22Rv1 (cell line): Measurements from ENCODE around the gene PIP5KL1.
A peak's percentile ranks its signal among the peaks of the same experiment; 100 is the strongest.

ENCODE experiments used
- H3K27ac ChIP-seq: fragments of 450-650 bp; 2 replicates; pipeline ENCODE4 v1.5.1; 2017
- CTCF ChIP-seq: fragments of 450-650 bp; IDR thresholded peaks from 2 replicates; pipeline ENCODE4 v1.5.1; 2017; ENCODE audit warnings: mild to moderate bottlenecking
- ZFX ChIP-seq: fragments of 450-650 bp; IDR thresholded peaks from 2 replicates; pipeline ENCODE4 v1.6.1; 2017; ENCODE audit warnings: antibody characterized with exemption, borderline replicate concordance

PIP5KL1 gene

GRCh38 chr9:127927201-127927987 lies 3.2 kb downstream of the PIP5KL1 start:
- H3K27ac ChIP-seq, result peak overlapping the region; percentile 31; the same call in 1 of the 2 replicates
- TF ChIP-seq ZFX (no peak), CTCF (no peak)

- no peak overlapping the region for H3K27ac ChIP-seq
Observed at GRCh38 chr9:127926906-127927200, 3.7 kb downstream of the PIP5KL1 start.

DNA sequence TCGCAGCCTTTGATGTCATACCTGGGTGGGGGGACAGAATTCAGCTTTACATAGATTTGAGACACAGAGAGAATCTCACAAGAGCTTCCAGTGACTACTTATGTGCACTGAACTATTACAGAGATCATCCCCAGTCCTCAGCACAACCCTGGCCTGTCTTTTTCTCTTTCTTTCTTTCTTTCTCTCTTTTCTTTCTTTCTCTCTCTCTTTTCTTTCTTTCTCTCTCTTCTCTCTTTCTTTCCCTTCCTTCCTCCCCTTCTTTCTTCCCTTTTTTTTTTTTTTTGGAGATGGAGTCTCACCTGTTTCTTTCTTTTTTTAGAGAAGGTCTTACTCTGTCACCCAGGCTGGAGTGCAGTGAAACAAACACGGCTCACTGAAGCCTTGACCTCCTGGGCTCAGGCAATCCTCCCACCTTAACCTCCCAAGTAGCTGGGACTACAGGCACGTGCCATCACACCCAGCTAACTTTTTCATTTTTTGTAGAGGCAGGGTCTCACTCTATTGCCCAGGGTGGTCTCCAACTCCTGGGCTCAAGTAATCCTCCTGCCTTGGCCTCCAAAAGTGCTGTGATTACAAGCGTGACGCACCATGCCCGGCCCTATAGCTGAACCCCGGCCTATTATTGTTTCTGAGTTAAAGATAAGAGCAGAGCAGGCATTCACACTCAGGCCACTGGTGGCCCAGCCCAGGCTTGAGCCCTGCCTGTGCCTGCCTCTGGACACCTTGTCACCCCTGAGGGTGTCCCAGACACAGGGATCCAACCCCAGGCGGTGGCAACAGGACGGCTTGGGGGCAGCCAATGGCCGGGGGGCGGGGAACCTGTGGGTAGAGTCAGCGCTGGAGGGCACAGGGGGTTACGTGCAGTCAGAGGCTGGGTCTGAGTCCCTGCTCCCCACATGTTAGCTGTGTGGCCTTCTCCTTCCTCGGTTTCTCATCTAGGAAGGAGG lies 4.3 kb downstream of the PIP5KL1 start:
- H3K27ac ChIP-seq, result no peak overlapping the region
- TF ChIP-seq CTCF, result no peak
- TF ChIP-seq ZFX, result no peak

More at GRCh38 chr9:127926906-127927200, 3.7 kb downstream of the PIP5KL1 start:
- no peak for TF ChIP-seq ZFX
- TF ChIP-seq CTCF, result no peak

DNA sequence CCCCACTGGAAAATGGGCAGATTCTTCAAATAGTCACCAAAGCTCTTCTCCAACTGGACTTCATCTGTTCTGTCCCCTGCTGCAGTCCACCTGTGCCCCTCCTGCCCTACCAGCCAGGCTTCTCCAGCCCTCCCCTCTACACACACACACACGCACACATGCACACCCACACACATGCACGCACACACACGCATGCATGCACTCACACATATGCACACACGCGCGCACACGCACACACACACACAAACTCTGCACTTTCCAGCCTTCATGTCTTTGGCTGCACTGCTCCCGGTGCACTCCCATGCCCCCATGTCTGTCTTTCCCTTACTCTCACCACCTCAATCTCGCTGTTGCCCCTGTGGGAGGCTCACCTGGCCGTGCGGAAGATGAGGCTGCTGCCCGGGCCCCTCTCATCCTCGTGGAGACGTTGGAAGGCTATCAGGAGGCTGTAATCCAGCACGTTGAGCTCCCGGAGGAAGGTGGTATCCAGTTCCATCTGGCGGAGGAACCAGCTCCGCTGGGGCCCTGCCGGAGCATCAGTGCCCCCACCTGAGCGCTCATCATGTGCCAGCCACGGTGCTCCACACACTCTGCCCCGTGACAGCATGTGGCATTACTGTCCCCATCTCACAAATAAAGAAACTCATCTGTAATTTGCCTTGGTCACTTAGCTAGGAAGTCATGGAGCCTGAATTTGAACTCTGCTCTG lies 5.7 kb downstream of the PIP5KL1 start:
- H3K27ac ChIP-seq, result no peak overlapping the region
- no peak for TF ChIP-seq CTCF

DNA sequence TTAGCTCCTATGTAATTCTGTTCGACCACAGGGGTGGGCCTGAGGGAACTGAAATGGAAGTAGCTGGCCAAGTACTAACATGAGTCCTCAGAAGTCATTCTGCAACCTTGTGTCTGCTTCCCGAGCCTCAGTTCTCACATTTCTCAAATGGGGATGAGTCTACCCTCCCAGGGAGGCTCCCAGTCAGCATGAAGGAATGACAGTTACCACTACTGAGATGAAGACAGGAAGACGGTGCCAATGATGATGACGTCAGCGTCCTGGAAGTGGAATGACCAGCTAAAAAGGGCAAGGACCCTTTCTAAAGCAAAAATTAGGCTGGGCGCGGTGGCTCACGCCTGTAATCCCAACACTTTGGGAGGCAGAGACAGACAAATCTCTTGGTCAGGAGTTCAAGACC lies 6.8 kb downstream of the PIP5KL1 start:
- H3K27ac ChIP-seq, result no peak overlapping the region
- TF ChIP-seq CTCF, result no peak
- no peak for TF ChIP-seq ZFX

DNA sequence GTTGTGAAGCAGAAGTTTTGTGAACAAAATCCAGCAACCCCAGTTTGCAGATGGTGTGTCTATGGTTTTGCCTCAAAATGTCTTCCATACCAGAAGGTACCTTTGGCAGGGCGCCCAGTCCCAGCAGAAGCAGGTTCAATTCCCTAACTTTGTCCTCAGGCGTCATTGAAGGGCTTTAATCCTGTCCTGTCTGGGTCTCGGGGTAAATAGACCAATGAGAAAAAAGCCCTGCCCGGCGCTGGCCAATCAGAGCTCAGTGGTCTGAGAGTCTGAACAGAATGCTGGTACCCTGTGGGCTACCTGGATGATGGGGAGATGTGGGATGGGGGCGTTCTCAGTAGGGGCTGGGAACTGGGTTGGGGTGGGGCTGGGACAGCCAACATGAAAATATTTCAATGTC lies 7.5 kb downstream of the PIP5KL1 start:
- H3K27ac ChIP-seq, result no peak overlapping the region
- TF ChIP-seq ZFX (no peak), CTCF (no peak)
